NCI-H1694 treated with DMSO at 0.1 percent for 48 hours (cell line): Measurements from ENCODE around the gene PTPN11.
"Not testable (repeated sequence)": the region's sequence is repeated elsewhere in the genome, so short reads cannot be mapped to it uniquely, and the experiment has no call there.

Experiments
- DNase-seq: peaks from one replicate; lab custom pipeline; 2025; lab: John Stamatoyannopoulos, UW

The PTPN11 gene

DNA sequence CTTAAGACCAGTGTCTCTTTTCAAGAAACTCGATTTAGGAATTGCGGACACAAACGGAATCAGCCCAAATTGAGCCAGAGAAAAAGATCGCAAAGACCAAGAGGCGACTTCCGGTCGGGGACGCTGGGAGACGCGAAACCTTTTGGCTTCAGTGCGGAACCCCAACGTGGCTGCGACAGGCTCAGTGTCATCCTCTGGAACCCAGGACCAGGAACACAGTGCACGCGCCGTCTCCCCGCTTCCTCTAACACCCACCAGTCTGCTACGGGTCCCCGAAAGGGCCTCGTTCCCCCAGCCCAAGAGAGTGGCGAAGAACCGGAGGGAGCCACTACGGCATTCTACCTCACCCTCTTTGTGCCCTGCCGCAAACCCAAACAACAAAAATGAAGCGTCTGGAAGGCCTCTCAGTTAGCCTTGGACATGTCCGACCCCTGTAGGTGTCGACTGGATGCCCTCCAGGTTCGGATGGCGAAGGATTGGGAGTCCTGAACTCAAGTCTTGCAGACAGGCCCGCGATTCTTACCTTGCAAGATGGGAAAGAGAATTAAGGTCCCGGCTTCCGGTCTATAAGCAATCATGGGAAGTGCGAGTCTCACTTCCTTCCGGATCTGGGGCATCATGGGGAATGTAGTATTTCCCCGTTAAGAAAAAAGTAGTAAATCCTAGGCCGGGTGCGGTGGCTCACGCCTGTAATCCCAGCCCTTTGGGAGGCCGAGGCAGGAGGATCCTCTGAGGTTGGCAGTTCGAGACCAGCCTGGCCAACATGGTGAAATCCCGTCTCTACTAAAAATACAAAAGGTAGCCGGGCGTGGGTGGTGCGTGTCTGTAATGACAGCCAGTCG, 9.5 kb upstream of the PTPN11 start, which contains the start of gene RPL6:
RPL6 (minus strand) TSS at position 542 of the 842 bp plus-strand sequence. CDS start 949 bp downstream, outside the sequence.
- peak; percentile 85 for DNase-seq

DNA sequence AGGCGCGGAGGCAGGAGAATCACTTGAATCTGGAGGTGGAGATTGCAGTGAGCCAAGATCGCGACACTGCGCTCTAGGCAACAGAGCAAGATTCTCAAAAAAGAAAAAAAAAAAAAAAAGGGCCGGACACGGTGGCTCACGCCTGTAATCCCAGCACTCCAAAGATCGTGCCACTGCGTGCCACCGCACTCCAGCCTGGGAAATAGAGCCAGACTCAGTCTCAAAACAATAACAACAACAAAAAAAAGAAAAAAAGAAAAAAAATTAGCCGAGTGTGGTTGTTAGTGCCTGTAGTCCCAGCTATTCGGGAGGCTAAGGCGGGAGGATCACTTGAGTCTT, 8.9 kb upstream of the PTPN11 start:
- no peak for DNase-seq

DNA sequence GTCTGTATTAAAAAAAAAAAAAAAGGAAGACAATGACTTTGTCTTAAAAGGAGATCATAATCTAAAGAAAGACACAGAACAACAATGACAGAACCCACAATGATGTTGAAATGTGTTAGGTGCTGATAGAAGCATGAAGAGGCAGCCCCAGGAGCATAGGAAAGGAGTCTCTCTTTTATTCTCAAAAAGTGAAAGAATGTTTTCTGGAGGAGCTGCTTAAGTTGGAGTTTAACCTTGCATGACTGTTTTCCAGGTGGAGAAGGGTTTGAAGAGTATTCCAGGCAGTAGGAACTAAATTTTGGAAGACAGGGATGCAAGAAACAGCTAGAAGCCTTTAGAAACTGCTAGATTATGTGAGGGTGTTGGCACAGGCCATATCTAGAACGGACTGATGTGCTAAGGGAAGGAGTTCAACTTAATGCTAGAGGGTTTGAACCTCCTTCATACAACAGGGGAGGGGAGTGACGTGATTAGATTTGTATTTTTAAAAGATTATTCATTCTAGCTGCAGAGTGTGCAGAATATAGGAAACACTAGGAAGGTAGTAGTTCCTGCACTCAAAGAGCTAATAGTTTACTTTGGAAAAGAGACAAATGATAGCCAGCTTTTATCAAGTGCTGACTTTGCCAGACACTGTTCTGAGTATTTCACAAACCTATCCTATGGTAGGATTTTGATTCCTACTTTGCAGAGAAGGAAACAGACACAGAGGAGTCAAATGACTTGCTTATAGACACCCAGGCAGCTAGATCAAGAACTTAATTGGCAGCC, 4.7 kb upstream of the PTPN11 start:
- no peak for DNase-seq

DNA sequence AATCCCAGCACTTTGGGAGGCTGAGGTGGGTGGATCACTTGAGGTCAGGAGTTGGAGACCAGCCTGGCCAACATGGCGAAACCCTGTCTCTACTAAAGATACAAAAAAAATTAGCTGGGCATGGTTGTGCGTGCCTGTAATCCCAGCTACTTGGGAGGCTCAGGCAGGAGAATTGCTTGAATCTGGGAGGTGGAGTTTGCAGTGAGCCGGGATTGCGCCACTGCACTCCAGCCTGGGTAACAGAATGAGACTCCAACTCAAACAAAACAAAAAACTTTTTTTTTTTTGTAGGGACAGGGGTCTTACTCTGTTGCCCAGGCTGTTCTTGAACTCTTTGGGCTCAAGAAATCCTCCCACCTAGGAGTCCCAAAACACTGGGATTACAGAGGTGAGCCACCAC, 3.3 kb upstream of the PTPN11 start:
- DNase-seq, result not testable (repeated sequence)

DNA sequence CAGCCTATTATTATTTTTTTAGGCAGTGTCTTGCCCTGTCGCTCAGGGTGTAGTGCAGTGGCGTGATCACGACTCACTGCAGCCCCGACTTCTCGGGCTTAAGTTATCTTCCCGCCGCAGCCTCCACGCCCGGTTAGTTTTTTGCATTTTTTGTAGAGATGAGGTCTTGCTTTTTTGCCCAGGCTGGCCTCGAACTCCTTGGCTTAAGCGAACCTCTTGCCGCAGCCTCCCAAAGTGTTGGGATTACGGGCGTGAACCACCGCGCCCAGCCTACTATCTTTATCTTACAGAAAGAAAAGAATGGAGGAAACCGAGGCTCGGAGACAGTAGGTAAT, 507 bp upstream of the PTPN11 start:
- DNase-seq, result no peak

DNA sequence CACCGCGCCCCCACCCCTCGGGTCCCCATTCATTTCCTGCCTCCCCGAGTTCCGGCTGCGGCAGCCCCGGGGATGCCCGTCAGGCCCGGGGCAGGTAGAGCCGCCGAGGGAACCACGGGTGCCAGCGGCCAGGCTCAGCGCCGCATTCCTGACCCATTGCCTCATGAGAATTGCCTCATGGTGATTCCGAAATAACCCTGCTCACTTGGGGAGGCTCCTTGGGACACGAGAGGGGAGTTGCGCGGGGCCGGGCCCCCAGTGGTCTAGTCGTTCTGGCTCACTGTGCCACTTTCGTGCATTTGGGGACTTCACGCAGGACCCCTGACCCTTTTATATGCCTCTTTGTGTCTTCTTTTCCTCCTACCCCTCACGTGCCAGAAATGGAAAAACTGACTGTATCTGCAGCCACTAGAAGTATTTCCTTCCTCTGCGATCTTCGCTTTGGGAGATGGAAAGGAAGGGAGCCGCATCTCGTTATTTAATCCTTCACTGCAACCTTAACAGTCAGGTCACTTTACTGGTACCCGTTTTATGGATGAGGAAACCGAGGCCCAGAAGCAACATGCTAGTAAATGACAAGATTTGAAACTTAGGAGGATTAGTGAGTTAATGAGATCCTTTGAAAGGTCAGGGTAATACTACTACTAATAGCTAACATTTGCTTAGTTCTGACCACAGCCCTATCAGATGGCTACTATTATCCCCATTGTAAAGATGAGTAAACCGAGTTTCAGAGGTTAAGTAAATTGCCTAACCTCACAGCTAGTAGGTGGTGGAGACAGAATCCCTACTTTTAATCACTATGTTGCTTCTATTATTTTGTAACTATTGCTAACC, 768 bp downstream of the PTPN11 start:
- no peak for DNase-seq

DNA sequence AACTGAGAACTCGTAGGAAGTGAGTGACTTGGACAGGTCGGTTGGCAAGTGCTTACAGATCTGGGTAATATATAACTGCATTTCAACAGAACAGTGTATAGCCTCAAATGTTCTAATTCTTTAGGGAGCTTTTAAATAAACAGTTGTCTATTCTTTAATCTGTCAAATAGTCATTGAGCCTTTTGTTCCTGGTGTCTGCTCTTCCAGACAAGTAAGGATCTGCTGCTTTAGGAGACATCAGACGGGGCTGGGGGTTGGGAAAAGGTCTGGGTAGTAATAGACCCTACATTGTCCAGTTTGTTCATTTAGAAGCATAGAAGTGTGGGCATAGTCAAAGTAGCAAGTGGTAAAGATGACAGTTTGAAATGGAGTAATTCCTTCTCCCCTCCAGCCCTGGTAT, 2.0 kb downstream of the PTPN11 start:
- DNase-seq, result no peak

DNA sequence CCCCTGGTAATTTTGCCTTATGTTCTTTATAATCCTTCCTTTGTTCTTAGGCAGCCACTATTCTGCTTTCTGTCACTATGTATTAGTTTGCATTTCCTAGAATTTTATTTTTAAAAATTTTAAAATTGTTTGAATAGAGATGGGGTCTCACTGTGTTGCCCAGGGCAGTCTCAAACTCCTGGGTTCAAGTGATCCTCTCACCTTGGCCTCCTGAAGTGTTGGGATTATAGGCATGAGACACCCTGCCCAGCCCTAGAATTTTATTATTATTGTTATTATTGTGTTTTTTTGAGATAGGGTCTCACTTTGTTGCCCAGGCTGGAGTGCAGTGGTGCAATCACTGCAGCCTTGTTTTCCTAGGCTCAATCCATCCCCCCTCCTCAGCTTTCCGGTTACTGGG, 2.6 kb downstream of the PTPN11 start:
- no peak for DNase-seq

DNA sequence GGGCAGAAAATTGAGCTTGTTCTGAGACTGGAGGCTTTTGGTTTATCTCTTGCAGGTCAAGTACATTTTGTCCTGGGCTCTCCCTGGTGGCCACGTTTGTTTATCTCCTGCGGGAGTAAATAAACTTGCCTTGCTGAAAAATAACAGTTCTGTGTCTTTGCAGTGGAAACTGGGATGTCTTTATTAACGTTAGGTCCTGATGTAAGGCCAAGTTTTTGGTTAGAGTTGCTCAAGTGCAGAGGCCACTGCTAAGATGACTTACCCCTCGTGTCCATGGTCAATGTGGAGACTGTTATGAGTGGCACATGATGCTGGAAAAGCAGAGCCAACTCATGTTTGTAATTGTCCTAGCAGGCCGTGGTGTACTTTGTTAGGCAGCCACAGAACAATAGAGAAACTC, 3.8 kb downstream of the PTPN11 start:
- DNase-seq, result no peak

DNA sequence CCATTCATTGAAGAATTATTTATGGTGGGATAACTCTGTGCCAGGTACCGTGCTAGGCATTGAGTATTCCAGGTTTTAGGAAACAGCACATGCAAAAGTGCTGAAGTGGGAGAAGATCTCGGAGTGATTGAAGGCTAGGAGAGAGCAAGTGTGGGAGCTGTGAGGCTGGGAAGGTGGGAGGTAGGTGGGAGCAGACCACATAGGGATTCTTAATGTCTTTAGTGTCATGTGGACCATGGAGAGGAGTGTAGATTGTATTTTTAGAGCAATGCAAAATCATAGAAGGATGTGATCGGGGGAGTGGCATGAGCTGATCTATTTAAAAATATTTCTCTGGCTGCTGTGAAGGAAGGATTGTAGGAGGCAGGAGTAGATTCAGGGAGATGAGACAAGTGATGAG, 5.4 kb downstream of the PTPN11 start:
- DNase-seq, result no peak

DNA sequence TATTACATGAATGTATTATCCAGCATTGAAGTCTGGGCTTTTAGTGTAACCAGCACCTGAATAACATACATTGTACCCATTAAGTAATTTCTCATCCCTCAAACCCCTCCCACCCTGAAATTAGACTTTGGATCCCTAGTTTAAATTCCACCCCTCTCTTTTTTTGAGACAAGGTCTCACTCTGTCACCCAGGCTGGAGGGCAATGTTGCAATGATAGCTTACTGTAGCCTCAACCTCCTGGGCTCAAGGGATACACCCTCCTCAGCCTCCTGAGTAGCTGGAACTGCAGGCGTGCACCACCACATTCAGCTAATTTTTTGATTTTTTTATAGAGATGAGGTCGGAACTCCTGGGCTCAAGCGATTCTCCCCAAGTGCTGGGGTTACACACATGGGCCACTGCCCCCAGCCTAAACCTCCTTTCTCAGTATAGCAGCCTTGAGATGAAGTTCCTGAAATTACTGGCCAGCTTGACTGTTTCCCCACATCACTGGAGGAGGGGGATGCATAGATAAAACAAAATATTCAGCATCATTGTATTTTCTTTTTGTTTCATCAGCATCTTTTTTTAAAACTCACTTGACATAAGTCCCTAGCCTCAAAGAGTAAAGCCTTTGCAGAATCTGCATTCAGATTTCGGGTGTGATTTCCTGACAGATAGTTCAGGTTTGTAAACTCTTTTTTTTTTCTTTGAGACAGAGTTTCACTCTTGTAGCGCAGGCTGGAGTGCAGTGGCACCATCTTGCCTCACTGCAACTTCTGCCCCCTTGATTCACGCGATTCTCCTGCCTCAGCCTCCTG, 7.0 kb downstream of the PTPN11 start:
- DNase-seq, result no peak

DNA sequence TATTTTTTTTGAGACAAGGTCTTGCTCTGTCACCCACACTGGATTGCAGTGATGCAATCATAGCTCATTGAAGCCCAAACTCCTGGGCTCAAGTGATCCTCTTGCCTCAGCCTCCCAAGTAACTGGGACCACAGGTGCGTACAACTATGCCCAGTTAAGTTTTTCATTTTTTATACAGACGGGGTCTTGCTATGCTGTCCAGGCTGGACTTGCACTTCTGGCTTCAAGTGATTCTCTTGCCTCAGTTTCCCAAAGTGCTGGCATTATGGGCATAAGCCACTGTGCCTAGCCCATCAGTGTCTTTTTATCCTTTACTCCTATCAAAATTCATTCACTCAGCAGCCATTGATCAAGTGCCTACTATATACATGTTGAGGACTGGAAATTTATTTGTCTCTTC, 9.0 kb downstream of the PTPN11 start:
- DNase-seq, result no peak

DNA sequence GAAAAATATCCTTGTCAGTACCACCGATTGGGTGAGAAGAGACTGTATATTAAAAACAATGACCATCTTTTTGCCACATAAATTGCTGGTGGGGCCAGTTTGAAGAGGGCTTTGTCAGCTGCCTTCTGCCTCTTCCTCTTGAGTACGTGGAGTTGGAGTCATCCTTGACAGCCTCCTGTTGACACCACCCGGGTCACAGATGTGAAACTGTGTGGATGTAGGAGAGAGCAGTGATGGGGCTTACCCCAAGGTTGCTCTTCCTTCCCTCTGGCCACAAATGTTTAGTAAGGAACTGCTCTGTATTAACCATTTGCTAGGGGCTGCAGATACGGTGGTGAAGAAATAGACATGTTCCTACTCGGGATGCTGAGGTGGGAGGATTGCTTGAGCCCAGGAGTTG, 12.2 kb downstream of the PTPN11 start:
- no peak for DNase-seq

DNA sequence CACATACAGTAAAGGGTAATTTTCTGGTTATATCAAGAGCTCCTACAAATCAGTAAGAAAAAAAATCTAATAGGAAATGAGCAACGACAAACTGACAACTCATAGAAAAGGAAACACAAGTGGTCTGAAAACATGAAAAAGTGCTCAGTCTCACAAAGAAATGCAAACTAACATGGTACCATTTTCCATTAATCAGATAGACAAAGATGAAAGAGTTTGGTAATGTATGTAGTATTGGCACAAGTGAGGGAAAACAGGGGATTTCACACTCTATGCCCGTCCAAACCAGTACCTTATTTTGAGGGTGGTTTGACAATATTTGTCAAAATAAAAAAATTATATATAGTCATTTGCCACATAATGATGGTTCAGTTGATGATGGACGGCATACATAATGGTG, 13.2 kb downstream of the PTPN11 start:
- no peak for DNase-seq

DNA sequence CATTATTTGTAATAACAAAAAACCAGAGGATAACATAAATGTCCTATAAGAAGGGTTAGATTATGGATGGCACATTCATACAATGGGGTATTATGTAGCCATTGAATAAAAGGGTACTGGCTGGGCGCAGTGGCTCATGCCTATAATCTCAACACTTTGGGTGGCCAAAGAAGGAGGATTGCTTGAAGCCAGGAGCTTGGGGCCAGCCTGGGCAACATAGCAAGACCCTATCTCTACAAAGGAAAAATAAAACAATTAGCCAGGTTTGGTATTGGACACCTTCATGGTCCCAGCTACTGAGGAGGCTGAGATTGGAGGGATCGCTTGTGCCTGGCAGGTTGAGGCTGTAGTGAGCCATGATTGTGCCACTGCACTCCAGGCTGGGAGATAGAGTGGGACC, 14.8 kb downstream of the PTPN11 start:
- no peak for DNase-seq

DNA sequence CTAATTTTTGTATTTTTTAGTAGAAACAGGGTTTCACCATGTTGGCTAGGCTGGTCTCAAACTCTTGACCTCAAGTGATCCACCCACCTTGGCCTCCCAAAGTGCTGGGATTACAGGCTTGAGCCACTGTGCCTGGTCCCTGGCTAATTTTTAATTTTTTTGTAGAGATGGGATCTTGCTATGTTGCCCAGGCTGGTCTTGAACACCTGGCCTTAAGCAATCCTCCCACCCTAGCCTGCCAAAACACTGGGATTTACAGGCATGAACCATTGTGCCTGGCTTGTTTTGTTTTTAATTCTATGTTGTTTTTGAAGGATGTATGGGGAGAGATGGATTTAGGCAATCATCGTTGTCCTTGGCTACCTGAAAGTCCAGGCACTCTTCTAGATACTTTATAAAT, 19.9 kb downstream of the PTPN11 start:
- not testable (repeated sequence) for DNase-seq

DNA sequence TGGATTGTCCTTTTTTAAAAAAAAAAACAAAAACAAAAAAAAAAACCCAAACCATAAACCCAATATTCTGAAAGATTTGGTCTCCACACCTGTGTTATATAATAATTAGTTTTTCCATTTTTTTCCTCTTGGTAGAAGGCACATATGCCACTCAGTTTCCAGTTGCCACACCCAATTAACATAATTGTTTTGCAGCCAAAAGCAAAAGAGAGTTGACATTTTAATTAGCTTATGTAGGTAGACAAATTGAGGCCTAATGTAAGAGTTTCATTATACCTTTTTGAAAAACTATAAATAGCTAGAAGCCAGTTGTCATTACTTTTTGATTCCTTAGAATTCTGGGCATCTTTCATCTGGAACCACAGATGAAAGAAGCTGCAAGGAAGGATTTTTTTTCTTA, 21.0 kb downstream of the PTPN11 start:
- peak; percentile 6 for DNase-seq

DNA sequence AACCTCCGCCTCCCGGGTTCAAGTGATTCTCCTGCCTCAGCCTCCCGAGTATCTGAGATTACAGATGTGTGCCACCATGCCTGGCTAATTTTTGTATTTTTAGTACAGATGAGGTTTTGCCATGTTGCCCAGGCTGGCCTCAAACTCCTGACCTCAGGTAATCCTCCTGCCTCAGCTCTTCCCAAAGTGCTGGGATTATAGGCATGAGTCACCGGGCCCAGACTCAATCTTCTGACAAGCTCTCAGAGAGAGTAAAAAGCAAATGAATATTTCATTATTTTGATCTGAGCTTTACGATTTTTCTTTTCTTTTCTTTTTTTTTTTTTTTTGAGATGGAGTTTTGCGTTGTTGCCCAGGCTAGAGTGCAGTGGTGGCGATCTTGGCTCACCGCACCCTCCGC, 21.9 kb downstream of the PTPN11 start:
- DNase-seq, result not testable (repeated sequence)

DNA sequence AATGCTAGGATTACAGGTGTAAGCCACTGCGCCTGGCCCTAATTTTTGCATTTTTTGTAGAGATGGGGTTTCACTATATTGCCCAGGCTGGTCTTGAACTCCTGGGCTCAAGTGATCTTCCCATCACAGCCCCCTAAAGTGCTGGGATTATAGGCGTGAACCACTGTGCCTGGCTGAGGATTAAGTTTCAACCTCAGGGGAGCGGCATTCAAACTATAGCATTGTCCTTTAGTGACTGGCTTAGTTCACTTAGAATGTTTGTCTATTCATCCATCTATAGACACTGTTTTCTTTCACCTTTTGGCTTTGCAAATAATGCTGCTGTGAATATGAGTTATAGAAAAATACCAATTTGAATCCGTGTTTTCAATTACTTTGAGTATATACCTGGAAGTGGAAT, 25.2 kb downstream of the PTPN11 start:
- no peak for DNase-seq

DNA sequence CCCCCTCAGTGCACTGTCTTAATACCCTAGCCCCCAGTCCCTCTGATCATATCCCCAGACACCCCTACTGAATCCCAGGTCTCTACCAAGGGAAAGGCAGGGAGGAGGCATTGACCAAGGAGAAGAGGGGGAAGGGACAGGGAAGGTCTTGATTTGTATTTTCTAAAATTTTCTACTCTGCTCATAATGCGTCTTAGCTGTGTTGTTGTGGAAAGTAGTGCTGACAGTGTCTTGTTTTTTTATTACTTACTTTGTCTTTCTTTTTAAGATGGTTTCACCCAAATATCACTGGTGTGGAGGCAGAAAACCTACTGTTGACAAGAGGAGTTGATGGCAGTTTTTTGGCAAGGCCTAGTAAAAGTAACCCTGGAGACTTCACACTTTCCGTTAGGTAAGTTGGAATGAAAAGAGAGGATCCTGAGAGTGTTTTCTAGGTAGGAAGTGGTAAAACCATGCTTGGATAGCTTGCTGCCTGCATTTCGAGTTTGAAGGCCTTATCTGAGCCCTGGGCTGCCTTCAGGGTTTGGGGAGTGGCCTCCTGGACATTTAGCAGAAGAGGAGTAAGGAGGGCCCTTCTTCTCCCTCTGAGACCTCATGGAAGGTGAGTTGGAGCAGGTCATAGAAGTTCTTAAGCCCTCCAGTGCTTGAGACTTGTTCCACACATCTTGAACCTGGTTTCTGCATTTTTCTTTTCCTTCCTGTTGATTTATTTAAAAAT, 27.4 kb downstream of the PTPN11 start:
- no peak for DNase-seq

DNA sequence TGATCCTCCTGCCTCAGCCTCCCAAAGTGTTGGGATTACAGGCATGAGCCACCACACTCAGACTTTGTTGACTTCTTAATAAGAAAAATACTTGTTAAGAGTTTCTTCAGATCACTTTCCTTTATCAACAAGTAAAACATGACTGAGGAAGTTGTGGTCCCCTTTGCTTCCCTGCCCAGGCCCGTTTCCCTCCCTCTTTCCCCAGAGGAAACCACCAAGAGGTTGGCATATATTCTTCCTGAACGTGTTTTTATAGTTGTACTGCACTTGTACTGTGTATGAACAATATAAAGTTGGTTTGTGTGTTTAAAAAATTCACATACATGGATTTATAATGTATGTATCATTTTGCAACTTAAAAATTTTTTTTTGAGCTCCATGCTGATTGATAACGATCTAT, 28.4 kb downstream of the PTPN11 start:
- no peak for DNase-seq
